ENCODE results near the gene MMRN2. TPM values are rescaled to one million over a fixed set of nuclear protein-coding genes. Genes with fewer than 3 reads are reported as not detected.

Gene MMRN2
- total and polyA plus RNA-seq, 8 donors = 1.00 to 40.0 (median 5.7) TPM

DNA sequence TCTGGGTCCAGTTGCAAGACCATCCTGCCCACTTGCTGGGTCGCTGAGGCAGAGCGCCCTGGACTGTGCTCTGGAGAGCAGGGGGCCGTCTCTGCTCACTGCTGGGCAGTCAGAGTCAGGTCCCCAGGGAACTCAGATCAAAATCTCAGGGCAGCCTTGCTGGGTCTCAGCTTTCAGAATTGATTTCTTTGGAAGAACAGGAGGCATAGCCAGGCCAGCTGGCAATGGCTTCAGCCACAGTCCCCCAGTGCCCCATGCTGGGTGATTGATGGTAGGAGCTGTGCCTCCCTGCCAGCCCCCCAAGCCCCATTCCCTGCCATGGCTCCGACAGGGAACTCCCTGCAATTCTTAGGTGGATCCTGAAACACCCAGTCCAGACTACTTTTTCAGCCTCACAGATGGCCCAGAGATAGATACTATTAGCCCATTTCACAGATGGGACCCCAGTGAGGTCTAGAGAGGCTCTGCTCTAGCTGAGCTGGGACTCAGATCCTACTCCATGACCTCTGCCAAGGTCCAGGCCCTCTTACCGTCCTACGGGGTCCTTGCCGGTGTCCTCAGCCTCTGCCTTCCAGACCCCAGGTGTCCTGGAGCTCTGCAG, 467 bp downstream of the MMRN2 start:
- no peak for TF ChIP-seq POLR2A (IDR thresholded peaks at IDR 0.05)
- Histone ChIP-seq H3K27ac (peak overlapping the region; percentile 52 to 82 (median 74)), H3K9me3 (peaks cover 0 to 9% (median 3%) of the 10 kb centered on the region in 4 donors), H3K4me3 (peak overlapping the region; percentile 23 to 39 (median 31)), H3K36me3 (no peaks in the 10 kb centered on the region), H3K4me1 (peaks cover 22 to 62% (median 45%) of the 10 kb centered on the region in 4 donors), H3K27me3 (no peaks in the 10 kb centered on the region)
- DNase-seq = no peak
- 61 to 88% (median 80%) methylated on average over 6 to 7 of the region's 7 CpGs for WGBS, 5 donors
- intact Hi-C loops (cut with DNase I; ENCODE audit: low total_unique reads) = no loop called here

DNA sequence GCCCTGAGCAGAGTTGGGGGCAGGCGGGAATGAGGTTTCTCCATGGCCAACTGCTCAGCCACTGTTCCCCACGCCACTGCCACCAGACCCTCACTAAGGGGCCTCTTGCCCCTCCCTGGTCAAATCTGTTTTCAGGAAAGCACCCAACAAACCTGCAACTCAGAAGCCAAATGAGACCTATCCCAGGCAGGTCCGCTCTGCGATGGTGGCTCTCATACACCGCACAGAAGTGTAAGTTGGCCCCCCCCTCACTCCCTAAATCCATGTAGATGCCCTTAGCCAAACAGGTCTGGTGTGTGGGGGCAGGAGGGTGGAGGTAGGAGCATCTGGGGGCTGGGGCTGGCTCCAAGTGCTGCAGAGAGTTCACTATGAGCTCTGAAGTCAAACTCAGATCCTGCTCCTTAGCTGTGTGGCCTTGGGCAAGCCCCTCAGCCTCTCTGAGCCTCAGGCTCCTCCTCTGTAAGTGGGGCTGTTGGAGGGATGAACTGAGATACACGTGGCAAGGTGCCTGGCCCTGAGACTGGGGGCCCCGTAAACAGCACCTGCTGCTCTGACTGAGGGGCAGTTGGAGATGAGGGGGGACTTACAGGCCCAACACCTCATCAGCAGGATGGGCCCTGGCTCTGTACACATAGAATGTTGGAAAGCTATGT, 1.1 kb downstream of the MMRN2 start:
- intact Hi-C loops (cut with DNase I; ENCODE audit: low total_unique reads) = no loop called here
- Histone ChIP-seq H3K9me3 (peaks cover 0 to 13% (median 4%) of the 10 kb centered on the region in 4 donors), H3K4me1 (peaks cover 22 to 62% (median 45%) of the 10 kb centered on the region in 4 donors), H3K27ac (peak overlapping the region; percentile 52 to 82 (median 74)), H3K27me3 (no peaks in the 10 kb centered on the region), H3K36me3 (no peaks in the 10 kb centered on the region), H3K4me3 (peak overlapping the region; percentile 23 to 39 (median 31))
- 66 to 76% (median 72%) methylated on average over 6 to 7 of the region's 7 CpGs for WGBS, 5 donors
- no peak for DNase-seq
- TF ChIP-seq EP300 (IDR thresholded peaks at IDR 0.05) (no peak), POLR2A (IDR thresholded peaks at IDR 0.05) (no peak), POLR2AphosphoS5 (IDR thresholded peaks at IDR 0.05) (no peak)
- TF ChIP-seq, protein P1, sequence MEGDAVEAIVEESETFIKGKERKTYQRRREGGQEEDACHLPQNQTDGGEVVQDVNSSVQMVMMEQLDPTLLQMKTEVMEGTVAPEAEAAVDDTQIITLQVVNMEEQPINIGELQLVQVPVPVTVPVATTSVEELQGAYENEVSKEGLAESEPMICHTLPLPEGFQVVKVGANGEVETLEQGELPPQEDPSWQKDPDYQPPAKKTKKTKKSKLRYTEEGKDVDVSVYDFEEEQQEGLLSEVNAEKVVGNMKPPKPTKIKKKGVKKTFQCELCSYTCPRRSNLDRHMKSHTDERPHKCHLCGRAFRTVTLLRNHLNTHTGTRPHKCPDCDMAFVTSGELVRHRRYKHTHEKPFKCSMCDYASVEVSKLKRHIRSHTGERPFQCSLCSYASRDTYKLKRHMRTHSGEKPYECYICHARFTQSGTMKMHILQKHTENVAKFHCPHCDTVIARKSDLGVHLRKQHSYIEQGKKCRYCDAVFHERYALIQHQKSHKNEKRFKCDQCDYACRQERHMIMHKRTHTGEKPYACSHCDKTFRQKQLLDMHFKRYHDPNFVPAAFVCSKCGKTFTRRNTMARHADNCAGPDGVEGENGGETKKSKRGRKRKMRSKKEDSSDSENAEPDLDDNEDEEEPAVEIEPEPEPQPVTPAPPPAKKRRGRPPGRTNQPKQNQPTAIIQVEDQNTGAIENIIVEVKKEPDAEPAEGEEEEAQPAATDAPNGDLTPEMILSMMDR (IDR thresholded peaks at IDR 0.05) = no peak

DNA sequence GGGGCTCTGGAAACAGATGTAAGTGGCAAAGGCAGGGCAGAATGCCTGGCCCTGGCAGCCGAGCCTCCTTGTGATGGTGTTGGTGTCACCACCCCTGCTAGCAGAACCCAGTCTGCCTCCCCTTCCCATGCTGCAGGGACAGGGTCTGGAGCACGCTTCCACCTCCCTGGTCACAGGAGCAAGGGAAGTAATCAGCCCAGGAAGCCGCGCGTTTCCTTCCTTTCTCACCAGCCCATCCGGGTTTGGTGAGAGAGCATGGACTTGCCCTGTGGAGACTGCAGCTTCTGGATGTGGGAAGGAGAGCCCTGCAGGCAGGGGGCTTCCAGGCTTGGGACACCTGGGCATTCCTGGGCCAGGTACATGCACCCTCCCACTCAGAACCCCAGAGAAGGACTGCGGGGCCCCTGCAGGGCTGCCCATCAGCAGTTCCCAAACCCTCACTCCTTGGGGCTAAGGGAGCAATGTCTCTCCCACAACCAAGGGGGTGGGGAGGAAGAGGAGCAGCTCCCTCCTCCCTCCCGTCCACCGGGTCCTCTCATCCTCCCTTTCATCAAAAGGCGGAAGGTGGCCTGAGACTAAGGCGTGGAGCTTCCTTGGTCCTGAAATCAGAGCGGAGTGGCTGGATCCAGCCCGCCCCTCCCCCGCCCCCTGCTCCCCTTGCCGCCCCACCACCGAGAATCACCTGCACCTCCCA, 1.8 kb downstream of the MMRN2 start:
- TF ChIP-seq POLR2A (IDR thresholded peaks at IDR 0.05) (no peak), POLR2AphosphoS5 (IDR thresholded peaks at IDR 0.05) (peak in 2 of 3 donors; percentile 27 to 35)
- DNase-seq = peak in 1 of 2 donors; percentile 45
- peak overlapping the region; percentile 26 to 82 (median 74) for H3K27ac ChIP-seq
- no peaks in the 10 kb centered on the region for H3K36me3 ChIP-seq
- intact Hi-C loops (cut with DNase I; ENCODE audit: low total_unique reads) = no loop called here
- no peaks in the 10 kb centered on the region for H3K27me3 ChIP-seq
- H3K9me3 ChIP-seq = peaks cover 0 to 13% (median 4%) of the 10 kb centered on the region in 4 donors
- peak overlapping the region; percentile 23 to 39 (median 31) for H3K4me3 ChIP-seq
- WGBS, 5 donors = 62 to 82% (median 79%) methylated on average over 14 to 16 of the region's 16 CpGs
- H3K4me1 ChIP-seq = peaks cover 22 to 58% (median 42%) of the 10 kb centered on the region in 4 donors

DNA sequence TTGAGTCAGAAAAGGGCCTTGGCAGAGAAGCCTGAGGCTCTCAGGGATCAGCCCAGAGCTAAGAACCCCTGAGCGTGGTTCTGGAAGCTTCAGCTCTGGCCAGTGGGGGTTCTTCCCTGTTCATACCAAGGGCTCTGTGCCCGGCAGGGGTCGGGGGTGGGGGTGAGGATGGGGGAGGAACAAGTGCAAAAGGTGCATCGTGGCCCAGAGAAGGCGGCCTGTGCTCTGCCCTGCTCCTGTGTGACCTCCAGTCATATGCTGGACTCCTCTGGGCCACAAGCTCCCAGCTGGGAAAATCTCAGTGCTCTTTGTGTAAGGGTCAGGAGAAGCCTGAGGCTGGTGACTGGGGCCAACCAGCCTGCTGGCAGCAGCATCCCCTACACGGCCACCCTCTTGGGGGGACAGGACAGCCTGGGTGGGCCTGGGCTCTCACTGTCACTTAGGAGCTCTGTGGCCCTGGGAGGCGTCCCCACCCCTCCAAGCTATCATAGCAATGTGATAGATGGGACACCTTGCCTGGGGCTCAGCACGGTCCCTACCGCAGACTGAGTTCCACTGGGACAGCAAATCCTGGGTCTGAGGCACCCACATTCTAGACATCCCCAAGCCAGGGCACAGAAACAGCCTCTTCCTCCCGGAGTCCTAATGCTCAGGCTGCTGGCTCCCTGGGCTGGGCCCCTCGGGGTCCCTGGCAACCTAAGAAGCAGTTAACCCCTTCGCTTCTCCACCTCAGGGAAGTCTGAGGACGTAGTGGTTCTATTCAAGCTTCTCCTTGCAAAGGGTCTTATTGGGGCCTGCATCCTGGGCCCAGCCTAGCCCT, 2.5 kb downstream of the MMRN2 start:
- no peak for TF ChIP-seq EP300 (IDR thresholded peaks at IDR 0.05)
- no peak for TF ChIP-seq POLR2A (IDR thresholded peaks at IDR 0.05)
- TF ChIP-seq, protein P1 (IDR thresholded peaks at IDR 0.05) = no peak
- TF ChIP-seq POLR2AphosphoS5 (IDR thresholded peaks at IDR 0.05) = no peak
- H3K9me3 ChIP-seq = peaks cover 0 to 13% (median 4%) of the 10 kb centered on the region in 4 donors
- H3K36me3 ChIP-seq = no peaks in the 10 kb centered on the region
- H3K27ac ChIP-seq = peak overlapping the region; percentile 26 to 82 (median 74)
- intact Hi-C loops (cut with DNase I; ENCODE audit: low total_unique reads) = no loop called here
- no peaks in the 10 kb centered on the region for H3K27me3 ChIP-seq
- H3K4me1 ChIP-seq = peaks cover 22 to 50% (median 35%) of the 10 kb centered on the region in 4 donors
- no peak for DNase-seq
- 59 to 82% (median 76%) methylated on average over 9 to 13 of the region's 13 CpGs for WGBS, 5 donors
- peak overlapping the region in 3 of 4 donors; percentile 23 to 39 (median 27) for H3K4me3 ChIP-seq

Measured in stomach (tissue), 9 donors.